ENCODE results near the gene ATP10A.

- TF ChIP-seq POLR2A (IDR thresholded peaks at IDR 0.05) (no peak), CTCF (IDR thresholded peaks at IDR 0.05) (no peak)
Observed at GRCh38 chr15:25824618-25825017, 38.5 kb downstream of the ATP10A start.

All from heart left ventricle (tissue), 13 donors.